ENCODE results near the gene TCF4.

TCF4 gene

GRCh38 chr18:55234366-55235093, 353.5 kb downstream of the TCF4 start:
- DNase-seq (ENCODE audit: low spot score) = peak; percentile 91

DNA sequence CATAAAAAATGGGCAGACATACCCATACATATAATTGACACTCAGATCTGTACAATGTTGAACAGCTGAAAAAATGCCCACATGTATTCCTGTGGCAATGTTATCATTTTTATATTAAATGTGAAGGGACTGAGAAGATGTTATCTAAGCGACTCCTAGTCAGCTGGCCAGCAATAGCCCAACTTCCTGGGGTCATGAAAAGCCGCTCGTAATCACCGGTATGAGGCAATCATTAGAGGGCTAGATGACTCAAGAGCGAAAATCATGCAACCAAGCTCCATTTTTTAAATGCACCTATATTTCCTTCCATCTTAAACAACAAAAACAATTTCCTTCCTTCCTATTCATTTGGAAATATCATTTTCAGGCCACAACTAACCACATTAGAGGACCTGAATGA, 354.1 kb downstream of the TCF4 start:
- DNase-seq (ENCODE audit: low spot score) = no peak

DNA sequence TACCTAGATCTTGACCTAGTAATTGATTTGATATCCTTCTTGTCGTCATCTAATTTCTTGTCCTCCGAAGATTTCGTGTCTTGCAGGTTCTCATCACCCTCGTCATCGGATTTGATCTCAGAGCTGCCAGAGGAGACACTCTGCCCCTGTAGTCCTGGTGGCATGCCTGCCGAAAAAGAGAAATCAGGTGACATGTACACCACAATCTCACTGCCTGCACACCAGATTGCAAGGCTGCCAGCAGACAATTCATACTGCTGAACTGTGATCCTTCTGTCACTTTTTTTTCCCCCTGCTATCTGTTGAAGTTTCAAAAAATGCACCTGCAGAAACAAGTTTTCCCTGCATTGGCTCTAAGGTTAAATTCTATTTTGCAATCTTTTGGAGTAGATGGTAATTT, 355.5 kb downstream of the TCF4 start:
- no peak for DNase-seq (ENCODE audit: low spot score)

DNA sequence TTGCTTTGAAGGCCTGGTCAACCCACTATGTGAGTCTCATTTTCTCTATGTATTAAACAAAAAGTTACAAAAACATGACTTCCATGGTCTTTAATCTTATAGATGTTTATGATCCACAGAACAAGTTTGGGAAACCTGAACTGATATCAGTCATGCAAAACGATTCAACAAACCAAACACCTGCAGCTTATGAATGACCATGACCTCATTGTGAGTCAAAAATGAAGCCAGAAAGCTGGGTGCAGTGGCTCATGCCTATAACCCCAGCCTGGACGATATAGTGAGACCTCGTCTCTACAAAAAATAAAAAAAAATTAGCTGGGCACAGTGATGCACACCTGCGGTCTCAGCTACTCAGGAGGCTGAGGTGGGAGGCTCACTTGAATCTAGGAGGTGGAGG, 358.3 kb downstream of the TCF4 start:
- DNase-seq (ENCODE audit: low spot score) = no peak

GRCh38 chr18:55228707-55229106, 359.3 kb downstream of the TCF4 start:
- no peak for DNase-seq (ENCODE audit: low spot score)

DNA sequence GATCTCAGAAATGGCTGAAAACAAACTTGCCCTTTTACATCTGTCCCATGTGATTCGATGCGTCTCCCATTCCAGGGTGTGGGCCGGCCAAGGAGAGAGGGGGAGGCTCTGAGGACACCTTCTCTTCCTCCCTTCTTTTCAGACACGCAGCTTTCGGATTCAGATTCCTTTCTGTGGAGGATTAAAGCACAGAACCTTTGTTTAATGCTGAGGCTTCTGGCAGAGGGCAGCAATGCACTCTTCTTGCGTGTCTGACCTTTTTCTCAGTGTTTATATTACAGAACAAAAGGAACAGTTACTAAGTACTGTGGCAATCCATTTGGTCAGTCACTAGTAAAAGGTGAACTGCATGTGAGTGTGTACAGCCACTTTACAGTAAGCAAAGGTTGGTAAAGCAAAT, 359.8 kb downstream of the TCF4 start:
- DNase-seq (ENCODE audit: low spot score) = no peak

GRCh38 chr18:55227771-55228170, 360.2 kb downstream of the TCF4 start:
- DNase-seq (ENCODE audit: low spot score) = no peak

GRCh38 chr18:55226044-55226443, 361.9 kb downstream of the TCF4 start:
- no peak for DNase-seq (ENCODE audit: low spot score)

GRCh38 chr18:55224086-55224625, 363.8 kb downstream of the TCF4 start:
- no peak for DNase-seq (ENCODE audit: low spot score)

DNA sequence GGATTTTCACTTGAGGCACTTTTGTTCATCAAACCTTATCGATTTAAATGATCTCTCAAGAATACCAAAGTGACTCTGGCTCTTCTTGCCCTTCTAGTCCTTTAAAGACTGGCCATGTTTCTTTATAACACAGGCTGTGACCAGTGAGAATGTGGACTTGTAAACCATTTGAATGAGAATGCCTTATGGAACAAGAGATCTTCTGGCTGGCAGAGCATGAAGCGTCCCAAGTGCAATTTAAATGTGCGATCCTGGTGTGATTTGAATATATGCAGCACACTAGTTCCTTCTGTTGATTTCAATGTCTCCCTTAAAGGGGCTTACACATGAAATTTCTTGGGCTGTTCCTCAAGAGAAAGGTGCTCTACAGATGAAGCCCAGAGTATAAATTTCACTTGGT, 366.4 kb downstream of the TCF4 start:
- no peak for DNase-seq (ENCODE audit: low spot score)

GRCh38 chr18:55220523-55220922, 367.5 kb downstream of the TCF4 start:
- peak; percentile 54 for DNase-seq (ENCODE audit: low spot score)

- no peak for DNase-seq (ENCODE audit: low spot score)
These were observed 368.2 kb downstream of the TCF4 start for GRCh38 chr18:55219823-55220222.

GRCh38 chr18:55219059-55219458, 368.9 kb downstream of the TCF4 start:
- DNase-seq (ENCODE audit: low spot score) = no peak

GRCh38 chr18:55214969-55215368, 373.0 kb downstream of the TCF4 start:
- DNase-seq (ENCODE audit: low spot score) = no peak

DNA sequence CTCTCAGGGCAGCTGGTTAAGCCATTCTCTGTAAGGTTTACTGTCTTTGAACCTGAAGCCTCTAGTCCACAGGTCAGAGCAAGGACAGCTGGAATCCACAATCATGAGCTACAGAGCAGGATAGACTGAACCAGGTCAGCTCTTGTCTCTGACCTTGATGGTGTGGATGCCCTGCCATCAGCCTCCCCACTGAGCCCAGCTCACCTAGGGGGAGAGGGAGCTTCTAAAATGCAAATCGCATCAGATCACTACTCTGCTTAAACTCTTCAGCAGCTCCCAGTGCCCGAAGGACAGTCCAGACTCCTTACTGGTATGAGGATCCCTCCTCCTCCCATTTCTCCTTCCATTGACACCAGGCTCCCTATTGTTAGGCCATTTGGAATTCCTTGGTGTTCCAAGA, 373.5 kb downstream of the TCF4 start:
- no peak for DNase-seq (ENCODE audit: low spot score)

GRCh38 chr18:55213586-55213985, 374.4 kb downstream of the TCF4 start:
- no peak for DNase-seq (ENCODE audit: low spot score)

DNA sequence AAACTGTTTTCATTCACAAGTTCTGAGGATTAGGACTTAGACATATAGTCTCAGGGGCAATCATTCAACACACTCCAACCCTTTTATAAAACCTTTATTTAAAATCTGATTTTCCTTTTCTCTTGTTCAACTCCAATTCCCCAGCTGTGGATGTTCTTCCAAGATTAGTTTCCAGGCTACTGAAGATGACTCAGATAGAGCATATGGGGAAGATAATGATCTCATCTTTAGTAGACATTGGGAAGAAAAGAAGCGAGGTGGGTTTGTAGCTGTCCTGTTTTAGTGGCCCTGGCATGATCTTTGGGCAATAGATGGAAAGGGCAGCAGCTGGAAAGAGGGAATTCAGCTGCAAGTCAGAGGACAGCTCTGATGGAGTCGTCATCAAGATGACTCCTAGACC, 381.1 kb downstream of the TCF4 start:
- no peak for DNase-seq (ENCODE audit: low spot score)

- no peak for DNase-seq (ENCODE audit: low spot score)
These were observed 385.6 kb downstream of the TCF4 start for GRCh38 chr18:55202232-55202917.

DNA sequence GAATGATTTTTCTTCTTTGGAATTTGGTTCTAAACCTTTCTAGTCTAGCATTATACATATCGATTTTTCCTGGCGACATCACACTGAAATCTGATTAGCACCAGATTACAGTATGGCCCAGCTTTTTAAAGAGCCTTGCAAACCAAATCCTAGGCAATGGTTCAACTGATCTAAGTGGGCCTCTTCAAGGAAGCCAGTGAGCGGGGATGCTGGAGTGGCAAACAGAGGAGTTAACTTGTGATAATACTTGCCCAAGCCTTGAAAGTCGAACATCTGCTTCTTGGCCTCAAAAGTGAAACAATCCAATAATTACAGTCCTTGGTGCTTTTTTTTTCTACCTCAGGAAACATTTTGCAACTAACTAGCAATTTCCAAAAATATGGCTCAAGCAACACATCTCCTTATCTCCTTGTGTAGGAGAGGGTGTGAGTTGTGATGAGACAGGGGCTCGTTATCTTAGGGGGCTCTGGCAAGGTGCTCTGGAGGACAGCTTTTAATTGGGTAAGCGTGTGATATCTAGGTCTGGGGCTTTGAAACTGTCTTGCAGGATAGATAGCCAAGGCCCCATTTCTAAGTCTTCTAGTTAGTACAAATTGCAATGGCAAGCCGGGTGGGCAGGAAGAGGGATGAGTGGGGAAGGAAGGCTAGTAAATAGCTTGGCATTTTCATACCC, 388.6 kb downstream of the TCF4 start:
- DNase-seq (ENCODE audit: low spot score) = no peak

- DNase-seq (ENCODE audit: low spot score) = no peak
These were observed 392.1 kb downstream of the TCF4 start for GRCh38 chr18:55195863-55196262.

GRCh38 chr18:55189972-55190371, 398.0 kb downstream of the TCF4 start:
- DNase-seq (ENCODE audit: low spot score) = no peak

- no peak for DNase-seq (ENCODE audit: low spot score)
These were observed 401.4 kb downstream of the TCF4 start for GRCh38 chr18:55186588-55186987.

GRCh38 chr18:55185391-55185790, 402.6 kb downstream of the TCF4 start:
- no peak for DNase-seq (ENCODE audit: low spot score)
